GM21528 (cell line): ENCODE data around the gene AKNAD1.

Source experiments
- ATAC-seq: cut with Tn5 transposase; IDR thresholded peaks from one replicate; pipeline ENCODE4 v1.9.1; 2021; ENCODE audit warnings: mild to moderate bottlenecking, moderate library complexity; ENCODE audit not compliant: unreplicated experiment, low FRiP score

AKNAD1 gene

DNA sequence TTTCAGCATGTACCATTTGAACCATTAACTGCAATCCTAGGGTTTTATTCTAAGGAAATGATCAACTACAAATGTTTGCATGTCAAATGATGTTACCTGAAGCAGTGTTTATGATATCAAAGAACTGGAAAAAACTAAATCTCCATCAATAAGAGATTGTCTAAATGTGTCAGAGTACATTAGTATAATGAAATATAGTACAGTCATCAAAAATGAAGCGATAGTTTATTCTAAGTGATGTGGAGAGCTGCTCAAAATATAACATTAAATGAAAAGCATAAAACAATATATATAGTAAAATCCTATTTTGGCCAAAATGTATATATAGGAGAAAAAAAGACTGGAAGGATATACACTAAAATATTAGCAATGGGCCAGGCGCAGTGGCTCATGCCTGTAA, 24.0 kb downstream of the AKNAD1 start:
- no peak for ATAC-seq

GRCh38 chr1:108831225-108831624, 25.7 kb downstream of the AKNAD1 start:
- ATAC-seq, result no peak

DNA sequence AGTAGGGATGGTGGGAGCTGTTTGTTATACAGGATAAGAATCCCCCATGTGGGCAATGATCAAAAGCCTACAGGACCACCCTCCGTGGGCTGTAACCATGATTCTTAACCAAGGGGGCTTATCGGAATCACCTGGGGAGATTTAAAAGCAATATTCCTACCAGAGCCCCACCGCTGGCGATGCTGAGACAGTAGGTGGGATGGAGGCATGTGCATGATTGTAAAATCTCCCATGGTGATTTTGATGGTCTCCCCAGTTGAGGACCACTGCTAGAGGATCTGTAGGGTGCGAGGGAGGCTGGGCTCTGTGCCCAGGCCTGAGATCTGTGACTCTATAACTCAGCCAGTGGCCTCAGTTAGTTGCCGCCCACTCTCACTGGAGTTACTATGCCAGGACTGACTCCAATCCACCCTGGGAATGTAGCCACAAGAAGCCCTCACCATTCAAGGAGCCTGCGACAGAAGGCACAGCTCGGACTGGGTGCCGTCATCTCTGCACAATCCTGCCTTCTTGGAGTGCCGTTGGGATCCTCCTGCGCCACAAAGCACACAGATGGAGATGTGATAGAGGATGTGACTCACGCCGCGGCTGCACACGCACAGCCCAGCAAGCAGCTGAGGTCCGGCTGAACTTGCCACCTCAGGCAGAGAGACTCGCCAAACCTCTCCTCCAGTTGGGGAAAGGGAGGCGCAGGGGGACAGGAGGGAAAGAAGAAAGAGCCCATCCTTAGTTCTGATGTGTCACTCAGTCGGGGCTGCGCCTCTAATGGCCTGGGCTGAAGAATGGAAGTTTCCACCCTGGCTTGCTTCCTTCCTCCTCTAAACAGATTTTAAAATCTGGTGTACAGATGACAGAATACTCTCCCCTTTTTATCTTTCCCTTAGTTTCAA, 26.5 kb downstream of the AKNAD1 start:
- no peak for ATAC-seq

GRCh38 chr1:108829498-108829916, 27.4 kb downstream of the AKNAD1 start:
- ATAC-seq, result no peak

DNA sequence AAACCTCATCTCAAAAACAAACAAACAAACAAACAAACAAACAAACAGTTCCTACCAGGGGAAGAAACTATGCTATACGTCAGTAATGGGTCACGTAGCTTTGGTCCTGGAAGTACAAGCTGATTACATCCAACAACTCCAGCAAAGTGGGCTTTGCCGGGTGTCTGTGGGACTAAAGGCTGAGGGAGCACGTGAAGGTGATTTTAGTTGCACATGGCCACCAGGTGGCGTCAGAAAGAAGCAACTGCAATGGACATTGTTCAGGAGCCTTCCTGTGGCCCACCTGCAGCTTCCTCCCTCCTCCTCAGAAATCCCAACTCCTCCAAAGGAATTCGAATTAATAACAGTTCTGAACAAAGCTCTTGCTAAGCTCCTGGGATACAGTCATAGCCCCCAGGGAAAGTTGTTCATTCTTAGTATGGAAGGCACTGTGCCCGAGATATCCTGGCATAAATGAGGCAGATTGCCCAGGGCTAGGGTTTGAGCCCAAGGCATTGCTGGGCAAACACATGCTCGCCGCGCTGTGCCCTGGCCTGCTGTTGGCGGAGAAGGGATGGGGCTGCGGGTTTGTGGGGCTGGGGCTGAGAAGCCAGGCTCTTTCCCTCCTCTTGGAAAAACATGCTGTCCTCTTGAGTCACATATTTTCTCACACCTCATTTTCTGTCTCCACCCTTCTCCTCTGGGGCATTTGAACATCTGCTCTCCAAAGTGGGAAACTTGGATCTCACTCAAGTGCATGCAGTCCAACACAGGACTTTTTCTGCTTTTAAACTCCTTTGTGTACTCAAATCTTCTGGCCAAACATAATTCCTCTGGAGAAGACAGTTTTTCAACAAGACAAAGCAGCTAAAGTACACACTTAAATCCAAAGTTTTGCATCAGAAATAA, 28.6 kb downstream of the AKNAD1 start:
- peak; percentile 63 for ATAC-seq

DNA sequence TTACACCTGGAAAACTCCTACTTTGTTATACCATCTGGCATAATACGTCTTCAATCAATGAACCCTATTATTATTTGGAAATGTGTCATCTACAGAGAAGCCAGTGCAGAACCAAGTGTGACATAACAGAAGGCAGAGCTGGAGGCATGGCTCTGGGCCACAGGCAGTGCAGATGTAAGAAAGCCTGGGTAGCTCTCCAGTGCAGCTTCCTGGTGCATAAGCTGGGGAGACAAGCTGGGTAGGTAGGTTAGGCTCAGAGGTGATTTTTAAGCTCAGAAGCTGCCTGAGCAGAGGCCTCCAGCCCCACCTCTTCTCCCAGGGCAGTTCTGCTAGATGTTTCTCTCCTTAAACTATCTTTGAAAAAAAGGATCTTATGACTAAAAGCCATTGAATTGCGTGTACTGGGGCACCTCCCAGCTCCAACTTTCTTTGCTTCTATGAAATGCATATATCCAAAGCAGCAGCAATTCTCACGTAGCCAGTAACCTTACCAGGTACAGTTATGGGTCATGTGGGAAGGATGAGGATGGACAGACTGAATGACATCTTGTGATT, 30.7 kb downstream of the AKNAD1 start:
- ATAC-seq, result no peak

DNA sequence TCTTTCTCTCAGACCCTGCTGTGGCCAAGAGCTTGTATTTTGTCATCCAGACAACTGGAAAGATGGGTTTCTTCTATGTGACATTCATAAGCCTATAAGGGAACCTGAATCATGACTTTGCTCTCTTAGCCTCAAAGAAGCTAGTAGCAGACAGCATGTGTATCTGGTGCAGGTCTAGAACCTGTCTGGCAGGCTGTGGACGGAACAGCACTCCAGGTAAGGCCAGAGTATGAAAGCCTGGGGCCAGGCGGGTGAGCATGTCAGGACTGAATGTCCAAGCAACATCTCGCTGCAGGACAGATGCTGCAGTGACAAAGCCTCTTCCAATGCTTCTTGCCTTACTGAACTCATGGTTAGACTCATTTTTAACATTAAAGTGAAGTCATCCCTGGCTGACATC, 32.8 kb downstream of the AKNAD1 start:
- ATAC-seq, result no peak

- ATAC-seq, result no peak
Measured at GRCh38 chr1:108823632-108824031, 33.3 kb downstream of the AKNAD1 start.

GRCh38 chr1:108819878-108820277, 37.0 kb downstream of the AKNAD1 start:
- no peak for ATAC-seq

DNA sequence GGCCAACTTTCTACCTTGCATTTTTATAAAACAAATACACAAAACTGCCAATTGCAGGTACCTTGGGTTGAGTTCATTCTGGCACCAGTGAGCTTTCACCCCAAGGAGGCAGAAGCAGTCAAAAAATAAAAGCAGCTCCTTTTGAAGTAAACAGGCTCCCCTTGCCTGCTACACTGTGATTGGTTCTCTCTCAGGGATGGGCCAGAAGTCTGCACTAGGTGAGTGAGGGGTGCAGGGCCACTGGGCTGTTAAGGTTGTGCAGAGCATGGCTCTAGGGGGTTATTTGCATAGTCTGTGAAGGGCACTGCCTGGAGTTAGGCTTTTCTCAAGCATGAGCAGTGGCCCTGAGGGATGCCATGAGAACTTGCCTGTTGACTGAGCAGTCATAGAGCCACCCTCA, 39.1 kb downstream of the AKNAD1 start:
- ATAC-seq, result no peak

DNA sequence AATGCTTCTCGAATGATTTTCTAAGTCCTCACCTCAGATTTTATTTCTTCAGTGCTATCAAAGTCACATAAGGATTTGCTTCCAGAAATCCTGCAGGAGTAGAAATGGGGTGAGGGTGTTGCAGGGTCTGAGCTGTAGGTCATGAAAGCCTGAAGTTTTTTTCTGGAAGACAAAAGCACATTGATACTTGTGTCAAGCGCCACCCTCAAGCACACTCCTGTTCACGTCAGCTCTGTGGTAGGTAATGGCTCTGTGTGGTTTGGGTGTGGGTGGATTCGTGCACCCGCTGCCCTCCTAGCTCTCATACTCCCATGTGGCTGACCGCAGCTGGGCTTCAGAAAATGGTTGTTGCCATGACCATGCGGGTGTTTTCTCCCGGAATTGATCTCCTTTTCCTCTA, 39.9 kb downstream of the AKNAD1 start:
- ATAC-seq, result no peak

- no peak for ATAC-seq
Measured at GRCh38 chr1:108816049-108816893, 40.6 kb downstream of the AKNAD1 start.

DNA sequence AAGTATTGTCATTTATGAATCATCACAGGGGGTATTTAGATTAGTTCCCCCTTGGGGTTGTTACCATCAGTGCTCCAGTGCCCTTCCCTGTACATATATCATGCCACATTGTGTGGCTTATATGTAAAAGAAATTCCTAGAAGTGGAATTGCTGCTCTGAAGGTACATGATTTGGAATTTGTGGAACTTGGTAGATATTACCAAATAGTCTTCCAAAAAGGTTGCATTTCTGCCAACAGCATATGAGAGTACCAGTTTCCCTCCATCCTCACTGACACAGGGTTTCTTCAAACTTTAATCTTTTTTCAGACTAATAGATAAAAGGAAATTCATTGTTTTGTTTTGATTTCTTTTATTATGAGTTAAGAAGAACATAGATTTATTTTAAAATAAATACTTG, 41.3 kb downstream of the AKNAD1 start:
- ATAC-seq, result no peak

DNA sequence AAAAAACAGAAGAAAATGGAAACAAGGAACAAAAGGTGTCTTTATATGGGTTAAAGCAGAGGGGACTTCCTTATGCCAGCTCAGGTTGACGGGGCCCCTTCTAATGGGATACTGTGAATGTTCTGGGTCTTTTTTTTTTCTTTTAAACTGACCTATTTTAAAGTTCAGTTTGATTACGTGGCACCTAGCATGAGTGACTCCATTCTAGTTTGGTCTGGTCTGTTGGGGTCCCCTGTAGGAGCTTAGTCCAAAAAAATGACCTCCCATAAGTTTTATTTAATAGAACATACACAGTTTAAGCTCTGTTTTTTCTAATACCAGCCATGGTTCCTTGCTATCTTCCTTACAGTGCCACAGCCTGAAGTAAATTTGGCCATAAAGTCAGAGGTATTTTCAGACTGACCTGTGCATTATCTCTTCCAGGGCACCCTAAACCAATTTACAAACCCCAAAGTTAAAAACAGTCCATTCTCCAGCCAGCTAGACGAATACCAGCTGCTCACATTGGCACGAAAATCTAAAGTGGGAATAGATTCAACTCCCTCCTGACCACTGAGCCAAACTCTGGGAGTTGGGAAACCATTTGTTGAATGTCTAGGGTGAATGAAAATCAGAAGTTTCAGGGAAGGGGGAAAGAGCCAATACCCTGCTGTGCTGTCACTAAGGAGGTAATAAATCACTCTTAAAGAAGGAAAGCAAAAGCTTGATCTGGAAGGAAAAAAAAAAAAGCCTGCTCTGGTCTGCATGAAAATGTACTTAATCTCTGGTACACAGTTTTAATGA, 42.4 kb downstream of the AKNAD1 start:
- ATAC-seq, result no peak

DNA sequence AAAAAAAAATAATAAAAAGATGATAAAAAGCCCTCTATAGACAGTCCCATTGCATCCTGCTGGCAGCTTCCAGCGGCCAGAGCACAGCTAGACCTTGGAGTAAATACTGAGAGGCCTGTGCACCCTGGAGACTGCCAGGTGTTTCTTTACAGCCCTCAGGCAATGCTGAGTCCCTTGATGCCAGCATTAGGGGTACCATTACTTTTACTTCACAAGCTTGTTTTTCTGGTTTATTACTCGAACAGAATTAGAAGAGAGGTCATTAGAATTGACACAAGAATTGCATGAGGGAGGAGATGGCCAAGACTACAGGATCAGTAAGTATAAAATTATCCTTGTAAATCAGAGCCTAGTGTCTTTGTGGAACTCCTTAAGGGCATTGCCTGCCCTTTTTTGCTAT, 43.6 kb downstream of the AKNAD1 start:
- no peak for ATAC-seq

- no peak for ATAC-seq
Measured at GRCh38 chr1:108811611-108812010, 45.3 kb downstream of the AKNAD1 start.

- ATAC-seq, result no peak
Measured at GRCh38 chr1:108808438-108808837, 48.5 kb downstream of the AKNAD1 start.

GRCh38 chr1:108803548-108803947, 53.3 kb downstream of the AKNAD1 start:
- no peak for ATAC-seq

DNA sequence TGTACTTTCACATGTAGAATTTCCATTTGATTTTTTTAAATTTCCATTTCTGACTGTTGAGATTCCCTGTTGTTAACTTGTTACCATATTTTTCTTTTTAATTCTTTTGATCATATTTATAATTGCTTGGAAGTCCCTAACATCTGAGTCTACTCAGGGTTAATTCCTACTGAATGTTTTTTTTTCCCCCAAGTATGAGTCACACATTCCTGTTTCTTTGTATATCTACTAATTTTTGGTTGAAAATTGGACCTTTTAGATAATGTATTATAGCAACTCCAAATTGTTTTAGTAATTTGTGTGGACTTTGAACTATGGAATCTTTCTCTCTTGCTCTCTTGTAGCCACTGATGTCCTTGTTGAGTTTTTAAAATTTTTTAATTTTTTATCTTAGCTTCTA, 55.8 kb downstream of the AKNAD1 start:
- no peak for ATAC-seq

- no peak for ATAC-seq
Measured at GRCh38 chr1:108799001-108799400, 57.9 kb downstream of the AKNAD1 start.
